ENCODE results near the gene BCL7B.
"Not testable (repeated sequence)": the region's sequence is repeated elsewhere in the genome, so short reads cannot be mapped to it uniquely, and the experiment has no call there.

Gene BCL7B

GRCh38 chr7:73530800-73531199, 26.7 kb downstream of the BCL7B start:
- DNase-seq: no peak

- peak; percentile 57 for DNase-seq
These were observed 30.3 kb downstream of the BCL7B start for GRCh38 chr7:73526896-73527821.

- not testable (repeated sequence) for DNase-seq
These were observed 31.4 kb downstream of the BCL7B start for GRCh38 chr7:73526158-73526494.

GRCh38 chr7:73522105-73522872, 35.2 kb downstream of the BCL7B start, which contains the start of gene BAZ1B:
BAZ1B (minus strand) TSS chr7:73522293; CDS start chr7:73521933, 360 bp downstream.
- DNase-seq: peak; percentile 100

GRCh38 chr7:73521636-73522104, 35.8 kb downstream of the BCL7B start:
- peak; percentile 93 for DNase-seq

GRCh38 chr7:73520673-73521635, 36.5 kb downstream of the BCL7B start:
- DNase-seq: peak; percentile 61

- DNase-seq: peak; percentile 41
These were observed 37.4 kb downstream of the BCL7B start for GRCh38 chr7:73519867-73520672.

GRCh38 chr7:73518470-73518869, 39.0 kb downstream of the BCL7B start:
- DNase-seq: no peak

GRCh38 chr7:73517241-73517995, 40.1 kb downstream of the BCL7B start:
- no peak for DNase-seq

GRCh38 chr7:73515178-73515577, 42.3 kb downstream of the BCL7B start:
- DNase-seq: peak; percentile 20

- no peak for DNase-seq
These were observed 45.3 kb downstream of the BCL7B start for GRCh38 chr7:73512018-73512780.

- DNase-seq: no peak
These were observed 48.0 kb downstream of the BCL7B start for GRCh38 chr7:73509463-73509862.

- DNase-seq: no peak
These were observed 49.9 kb downstream of the BCL7B start for GRCh38 chr7:73507556-73507955.

- DNase-seq: no peak
These were observed 52.6 kb downstream of the BCL7B start for GRCh38 chr7:73504920-73505319.

GRCh38 chr7:73504017-73504416, 53.5 kb downstream of the BCL7B start:
- DNase-seq: no peak

GRCh38 chr7:73503229-73503628, 54.3 kb downstream of the BCL7B start:
- DNase-seq: no peak

- no peak for DNase-seq
These were observed 60.9 kb downstream of the BCL7B start for GRCh38 chr7:73496626-73497025.

GRCh38 chr7:73495507-73495906, 62.0 kb downstream of the BCL7B start:
- not testable (repeated sequence) for DNase-seq

GRCh38 chr7:73489976-73490375, 67.5 kb downstream of the BCL7B start:
- DNase-seq: no peak

GRCh38 chr7:73487486-73487885, 70.0 kb downstream of the BCL7B start:
- DNase-seq: no peak
